ENCODE data around the gene E2F3. TPM values are rescaled to one million over a fixed set of nuclear protein-coding genes. Genes with fewer than 3 reads are reported as not detected.

E2F3 gene
- total RNA-seq, 4 donors from 2014 or later = 9.4 to 15.8 (median 11.9) TPM

- TF ChIP-seq, protein P1, sequence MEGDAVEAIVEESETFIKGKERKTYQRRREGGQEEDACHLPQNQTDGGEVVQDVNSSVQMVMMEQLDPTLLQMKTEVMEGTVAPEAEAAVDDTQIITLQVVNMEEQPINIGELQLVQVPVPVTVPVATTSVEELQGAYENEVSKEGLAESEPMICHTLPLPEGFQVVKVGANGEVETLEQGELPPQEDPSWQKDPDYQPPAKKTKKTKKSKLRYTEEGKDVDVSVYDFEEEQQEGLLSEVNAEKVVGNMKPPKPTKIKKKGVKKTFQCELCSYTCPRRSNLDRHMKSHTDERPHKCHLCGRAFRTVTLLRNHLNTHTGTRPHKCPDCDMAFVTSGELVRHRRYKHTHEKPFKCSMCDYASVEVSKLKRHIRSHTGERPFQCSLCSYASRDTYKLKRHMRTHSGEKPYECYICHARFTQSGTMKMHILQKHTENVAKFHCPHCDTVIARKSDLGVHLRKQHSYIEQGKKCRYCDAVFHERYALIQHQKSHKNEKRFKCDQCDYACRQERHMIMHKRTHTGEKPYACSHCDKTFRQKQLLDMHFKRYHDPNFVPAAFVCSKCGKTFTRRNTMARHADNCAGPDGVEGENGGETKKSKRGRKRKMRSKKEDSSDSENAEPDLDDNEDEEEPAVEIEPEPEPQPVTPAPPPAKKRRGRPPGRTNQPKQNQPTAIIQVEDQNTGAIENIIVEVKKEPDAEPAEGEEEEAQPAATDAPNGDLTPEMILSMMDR (IDR thresholded peaks at IDR 0.05; ENCODE audit: low read depth) = no peak
These were observed 15.1 kb downstream of the E2F3 start for GRCh38 chr6:20416567-20417345.

DNA sequence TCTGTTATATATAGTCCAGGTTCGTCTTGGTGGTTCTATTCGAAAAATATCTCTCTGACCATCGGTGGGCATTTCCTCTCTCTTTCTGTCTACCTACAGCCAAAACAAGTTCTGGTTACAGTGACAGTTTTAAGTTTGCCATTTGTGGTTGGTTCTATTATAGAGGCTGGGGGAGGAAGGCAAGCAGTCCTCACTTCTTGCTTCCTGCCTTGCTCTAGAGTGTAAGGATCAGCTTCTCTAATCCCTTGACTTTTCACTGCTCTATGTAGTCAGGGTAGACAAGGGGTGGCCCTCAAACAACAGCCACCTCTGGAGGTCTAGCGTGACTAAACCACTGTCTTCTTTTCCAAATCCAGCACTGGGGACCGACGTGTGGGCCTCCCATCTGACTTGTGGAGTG, 16.1 kb downstream of the E2F3 start:
- TF ChIP-seq, protein P1 (IDR thresholded peaks at IDR 0.05; ENCODE audit: low read depth) = no peak

- TF ChIP-seq, protein P1 (IDR thresholded peaks at IDR 0.05; ENCODE audit: low read depth) = no peak
These were observed 24.8 kb downstream of the E2F3 start for GRCh38 chr6:20426177-20427082.

GRCh38 chr6:20427856-20428255, 26.2 kb downstream of the E2F3 start:
- TF ChIP-seq, protein P1 (IDR thresholded peaks at IDR 0.05; ENCODE audit: low read depth) = no peak

- TF ChIP-seq, protein P1 (IDR thresholded peaks at IDR 0.05; ENCODE audit: low read depth) = no peak
These were observed 31.0 kb downstream of the E2F3 start for GRCh38 chr6:20432692-20433091.

DNA sequence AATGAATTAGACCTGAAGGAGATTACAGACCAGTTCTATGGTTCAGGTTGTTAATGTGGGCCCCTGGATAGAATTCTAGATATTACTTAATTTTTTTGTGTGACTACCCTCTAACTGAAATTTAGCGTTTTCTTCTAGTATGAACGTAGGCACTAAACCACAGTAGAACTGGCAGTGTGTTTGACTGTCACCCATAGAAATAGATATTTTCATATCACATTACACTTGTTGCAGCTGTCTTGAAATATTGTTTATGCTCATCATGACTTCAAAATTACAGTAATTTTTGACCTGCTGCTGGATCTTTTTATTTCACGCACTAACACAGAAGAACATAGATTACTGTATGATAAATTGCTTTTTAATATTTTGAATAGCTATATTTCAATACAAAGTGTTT, 31.6 kb downstream of the E2F3 start:
- TF ChIP-seq, protein P1 (IDR thresholded peaks at IDR 0.05; ENCODE audit: low read depth) = no peak

DNA sequence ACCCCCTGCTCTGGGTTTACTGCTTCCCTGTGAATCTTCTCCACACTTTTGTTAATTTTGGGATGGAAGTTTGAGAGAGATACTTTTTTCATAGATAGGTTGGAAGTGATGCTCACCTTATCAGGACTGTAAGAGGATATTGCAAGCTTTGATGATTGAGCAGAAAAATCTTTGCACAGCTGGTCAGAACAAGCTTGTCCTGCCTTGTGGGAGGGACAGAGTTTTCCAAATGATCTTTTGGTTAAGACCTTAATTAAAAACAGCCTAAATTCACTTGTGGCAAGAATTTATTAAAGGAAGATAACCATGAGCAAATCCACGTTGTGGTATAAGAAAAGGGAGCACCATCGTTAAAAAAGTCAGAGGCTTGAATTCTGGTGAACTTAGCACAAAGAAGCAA, 32.2 kb downstream of the E2F3 start:
- TF ChIP-seq, protein P1 (IDR thresholded peaks at IDR 0.05; ENCODE audit: low read depth) = no peak

All from subcutaneous adipose tissue (tissue), 4 donors.